Body of pancreas (tissue), 4 donors: ENCODE results near the gene HIPK1.

Source experiments
- CTCF ChIP-seq, 7 experiments: fragments of 450-650 bp in 4 of 7; fragments of 200-600 bp in 3 of 7; sonication (generic) in 3 of 7; IDR thresholded peaks; one replicate each; pipeline ENCODE4 v1.5.1; 2016 to 2019; ENCODE audit warnings: antibody characterized with exemption in 7 of 7
- POLR2A ChIP-seq, 3 donors: fragments of 450-650 bp; IDR thresholded peaks; one replicate each; pipeline ENCODE4 v1.6.1; 2016; ENCODE audit warnings: antibody characterized with exemption in 3 of 3, mild to moderate bottlenecking in 2 of 3

GRCh38 chr1:113987259-113987658 lies 58.1 kb downstream of the HIPK1 start:
- TF ChIP-seq CTCF (IDR thresholded peaks at IDR 0.05) (no peak), POLR2A (IDR thresholded peaks at IDR 0.05) (no peak)
